ENCODE data around the gene RHBDD1. TPM values are rescaled to one million over a fixed set of nuclear protein-coding genes. Genes with fewer than 3 reads are reported as not detected.

RHBDD1 gene
- total and polyA plus RNA-seq, 2 donors (not counting 3 experiments of a cell fraction or from before 2014, with no cell fraction given) = 6.8 to 19.4 TPM

DNA sequence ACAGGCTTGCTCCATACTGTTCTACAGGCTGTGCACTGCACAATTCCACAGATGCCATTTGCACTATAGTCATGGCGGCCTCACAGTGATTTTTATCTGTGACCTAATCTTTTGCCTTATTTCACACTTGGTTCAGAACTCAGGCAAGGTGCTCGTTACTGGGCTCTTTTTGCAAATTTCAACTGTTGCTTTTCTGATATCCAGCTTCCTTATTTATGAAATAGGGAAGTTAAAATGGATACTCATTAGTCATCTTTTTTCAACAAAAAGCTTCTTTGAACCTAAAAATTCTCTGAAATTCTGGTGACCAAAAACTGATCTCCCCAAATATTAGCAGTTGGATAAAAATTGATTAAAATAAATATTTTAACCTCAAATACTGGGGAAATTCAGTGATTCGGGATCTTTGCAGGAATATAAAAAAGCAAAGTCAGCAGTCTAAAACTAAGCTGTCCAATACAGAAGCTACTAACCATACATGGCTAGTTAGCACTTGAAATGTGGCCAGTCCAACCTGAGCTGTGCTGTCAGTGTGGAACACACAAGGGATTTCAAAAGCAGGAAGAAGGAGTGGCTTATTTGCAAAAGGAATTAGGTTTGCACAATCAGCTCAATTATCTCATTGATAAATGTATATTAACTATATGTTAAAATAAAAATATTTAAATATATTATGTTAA lies 193.7 kb downstream of the RHBDD1 start:
- TF ChIP-seq, protein P1, sequence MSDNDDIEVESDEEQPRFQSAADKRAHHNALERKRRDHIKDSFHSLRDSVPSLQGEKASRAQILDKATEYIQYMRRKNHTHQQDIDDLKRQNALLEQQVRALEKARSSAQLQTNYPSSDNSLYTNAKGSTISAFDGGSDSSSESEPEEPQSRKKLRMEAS (IDR thresholded peaks at IDR 0.05; ENCODE audit: insufficient read depth, insufficient read length) = no peak
- no peak for TF ChIP-seq JUN (IDR thresholded peaks at IDR 0.05; ENCODE audit: borderline replicate concordance, insufficient read depth, insufficient read length, low read depth)
- no peak for TF ChIP-seq CTCF (IDR thresholded peaks at IDR 0.05; ENCODE audit: extremely low read depth in 1 of 2, insufficient read depth in 1 of 2, low read depth in 1 of 2, low read length in 2 of 2)
- no peak for TF ChIP-seq GATA2 (IDR thresholded peaks at IDR 0.05; ENCODE audit: insufficient read depth, insufficient read length, low read depth, low read length)
- TF ChIP-seq POLR2AphosphoS5 (IDR thresholded peaks at IDR 0.05; ENCODE audit: insufficient read depth, low read depth, low read length) = no peak
- no peak for TF ChIP-seq POLR2A (IDR thresholded peaks at IDR 0.05; ENCODE audit: low read depth, low read length)
- no peak for TF ChIP-seq EZH2 (IDR thresholded peaks at IDR 0.05; ENCODE audit: borderline replicate concordance, low read depth, low read length, severe bottlenecking)
- no peak for TF ChIP-seq MYC (IDR thresholded peaks at IDR 0.05; ENCODE audit: low read depth, low read length)
- TF ChIP-seq FOS (IDR thresholded peaks at IDR 0.05; ENCODE audit: borderline replicate concordance, insufficient read depth, low read length) = no peak
- BruUV-seq (replicated peaks) = no TSS peak
- Histone ChIP-seq H2AFZ (ENCODE audit: low read depth, low read length) (no peak overlapping the region), H3K27me3 (ENCODE audit: control insufficient read depth in 2 of 2, insufficient read depth in 2 of 2, low read length in 2 of 2) (no peaks in the 10 kb centered on the region), H3K9me3 (replicated peaks; ENCODE audit: control insufficient read depth, insufficient read depth, low read length) (no peaks in the 10 kb centered on the region), H3K4me1 (ENCODE audit: control insufficient read depth, extremely low read depth, insufficient read depth, low read length) (no peaks in the 10 kb centered on the region), H3K9me1 (replicated peaks; ENCODE audit: control insufficient read depth, extremely low read depth, insufficient read depth, low read length) (no peaks in the 10 kb centered on the region), H3K79me2 (ENCODE audit: control insufficient read depth, insufficient read depth, low read length) (no peaks in the 10 kb centered on the region), H3K9ac (replicated peaks; ENCODE audit: extremely low read depth, insufficient read depth, low read length) (no peak overlapping the region), H3K36me3 (ENCODE audit: control insufficient read depth in 2 of 2, extremely low read depth in 1 of 2, insufficient read depth in 2 of 2, low read length in 2 of 2) (no peaks in the 10 kb centered on the region), H3K4me3 (replicated peaks in 1 of 3; ENCODE audit: insufficient read depth in 1 of 3, low read depth in 1 of 3, low read length in 3 of 3) (no peak overlapping the region), H4K20me1 (replicated peaks; ENCODE audit: control insufficient read depth, extremely low read depth, insufficient read depth, low read length) (no peaks in the 10 kb centered on the region), H3K4me2 (ENCODE audit: insufficient read depth, low read length) (no peak overlapping the region), H3K27ac (ENCODE audit: insufficient read depth, low read depth, low read length) (no peak overlapping the region)
- dilution Hi-C loops (cut with MboI; ENCODE audit: extremely low pct_ligation_motif_present, low sequenced_read_pairs) = no loop called here
- ChIA-PET POLR2A (no interaction called here), CTCF (no interaction called here)
- intact Hi-C loops (cut with micrococcal nuclease) = no loop called here
- no peak for DNase-seq (ENCODE audit: low read depth, low spot score)
- no peak for FAIRE-seq
